Suprapubic skin (tissue), 4 donors: ENCODE measurements around the gene CPEB4. TPM values are rescaled to one million over a fixed set of nuclear protein-coding genes. Genes with fewer than 3 reads are reported as not detected.

Experiments
- DNase-seq, 2 donors: peaks; one replicate each; pipeline ENCODE4 v3.0.0-alpha.2; 2019; ENCODE audit warnings: low spot score in 2 of 2
- H3K27ac ChIP-seq: fragments of 200-600 bp; sonication (generic); one replicate; pipeline ENCODE4 v1.5.1; 2019
- H3K27me3 ChIP-seq: fragments of 200-600 bp; sonication (generic); one replicate; pipeline ENCODE4 v1.5.1; 2019
- H3K36me3 ChIP-seq: fragments of 200-600 bp; sonication (generic); one replicate; pipeline ENCODE4 v1.5.1; 2019
- H3K4me1 ChIP-seq: fragments of 200-600 bp; sonication (generic); one replicate; pipeline ENCODE4 v1.5.1; 2019
- H3K4me3 ChIP-seq: fragments of 200-600 bp; sonication (generic); one replicate; pipeline ENCODE4 v1.5.1; 2019; ENCODE audit warnings: mild to moderate bottlenecking
- H3K9me3 ChIP-seq: fragments of 200-600 bp; sonication (generic); one replicate; pipeline ENCODE4 v1.5.1; 2019
- EP300 ChIP-seq: sonication (generic); formaldehyde crosslinking; IDR thresholded peaks from one replicate; pipeline ENCODE4 v1.6.1; 2017; ENCODE audit warnings: antibody characterized with exemption
- POLR2A ChIP-seq, 2 donors: fragments of 450-650 bp; IDR thresholded peaks; one replicate each; pipeline ENCODE4 v1.6.1; 2017; ENCODE audit warnings: antibody characterized with exemption in 2 of 2, mild to moderate bottlenecking in 2 of 2, moderate library complexity in 2 of 2
- POLR2AphosphoS5 ChIP-seq, 3 donors: sonication (generic); formaldehyde crosslinking; IDR thresholded peaks; one replicate each; pipeline ENCODE4 v1.6.1; 2017; ENCODE audit warnings: antibody characterized with exemption in 3 of 3
- WGBS: methylation state at CpG from one replicate; pipeline ENCODE4 v1.1.5; 2018; 5-methylcytosine and 5-hydroxymethylcytosine counted together
- total RNA-seq, 4 donors: library from RNA; depleted of rRNA; stranded (reverse); fragments of >200 nt; gene quantifications; one replicate each; pipeline ENCODE4 v1.1.0, GENCODE V29; 2016
- TF ChIP-seq, protein P1 (sequence below), 2 donors: fragments of 200-600 bp in 1 of 2; fragments of 450-650 bp in 1 of 2; sonication (generic) in 1 of 2; IDR thresholded peaks; one replicate each; pipeline ENCODE4 v1.5.1; 2016 to 2019; ENCODE audit warnings: antibody characterized with exemption in 2 of 2, mild to moderate bottlenecking in 1 of 2, moderate library complexity in 1 of 2

Gene CPEB4
- total RNA-seq, 4 donors from 2014 or later, result 45.2 to 70.7 (median 52.5) TPM

DNA sequence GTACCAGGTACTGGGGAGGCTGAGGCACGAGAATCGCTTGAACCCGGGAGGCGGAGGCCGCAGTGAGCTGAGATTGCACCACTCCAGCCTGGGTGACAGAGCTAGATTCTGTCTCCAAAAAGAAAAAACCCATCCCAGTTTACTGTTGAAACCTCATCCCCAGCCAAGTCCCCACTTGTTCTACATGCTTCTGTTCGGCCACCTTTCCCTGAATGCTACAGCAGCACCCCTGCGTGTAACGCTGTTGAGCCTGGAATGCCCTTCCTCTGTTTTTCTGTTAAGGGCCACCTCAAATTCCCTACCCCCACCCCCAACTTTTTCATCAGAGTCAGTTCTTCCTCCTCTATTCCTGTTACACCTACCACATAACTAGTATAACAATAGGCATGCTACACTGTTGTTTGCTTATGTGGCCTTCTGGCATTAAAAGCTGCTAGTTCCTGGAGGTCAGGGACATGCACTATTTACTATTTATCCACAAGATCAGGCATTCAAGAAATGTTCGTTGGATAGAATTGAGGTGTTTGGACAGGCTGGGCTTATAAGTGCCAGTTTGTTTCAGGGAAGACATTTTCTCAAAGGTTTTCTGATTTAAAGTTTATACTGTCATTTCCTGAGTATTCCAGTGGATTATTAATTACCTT, 53.7 kb downstream of the CPEB4 start:
- no peak for DNase-seq
- peak overlapping the region; percentile 5 for H3K27ac ChIP-seq
- TF ChIP-seq POLR2A (IDR thresholded peaks at IDR 0.05) (no peak), EP300 (no peak), POLR2AphosphoS5 (IDR thresholded peaks at IDR 0.05) (no peak)
- TF ChIP-seq, protein P1, sequence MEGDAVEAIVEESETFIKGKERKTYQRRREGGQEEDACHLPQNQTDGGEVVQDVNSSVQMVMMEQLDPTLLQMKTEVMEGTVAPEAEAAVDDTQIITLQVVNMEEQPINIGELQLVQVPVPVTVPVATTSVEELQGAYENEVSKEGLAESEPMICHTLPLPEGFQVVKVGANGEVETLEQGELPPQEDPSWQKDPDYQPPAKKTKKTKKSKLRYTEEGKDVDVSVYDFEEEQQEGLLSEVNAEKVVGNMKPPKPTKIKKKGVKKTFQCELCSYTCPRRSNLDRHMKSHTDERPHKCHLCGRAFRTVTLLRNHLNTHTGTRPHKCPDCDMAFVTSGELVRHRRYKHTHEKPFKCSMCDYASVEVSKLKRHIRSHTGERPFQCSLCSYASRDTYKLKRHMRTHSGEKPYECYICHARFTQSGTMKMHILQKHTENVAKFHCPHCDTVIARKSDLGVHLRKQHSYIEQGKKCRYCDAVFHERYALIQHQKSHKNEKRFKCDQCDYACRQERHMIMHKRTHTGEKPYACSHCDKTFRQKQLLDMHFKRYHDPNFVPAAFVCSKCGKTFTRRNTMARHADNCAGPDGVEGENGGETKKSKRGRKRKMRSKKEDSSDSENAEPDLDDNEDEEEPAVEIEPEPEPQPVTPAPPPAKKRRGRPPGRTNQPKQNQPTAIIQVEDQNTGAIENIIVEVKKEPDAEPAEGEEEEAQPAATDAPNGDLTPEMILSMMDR (IDR thresholded peaks at IDR 0.05), result no peak
- H3K27me3 ChIP-seq, result no peaks in the 10 kb centered on the region
- no peak overlapping the region for H3K4me3 ChIP-seq
- 81% methylated on average over 9 of the region's 9 CpGs for WGBS
- peaks cover 12% of the 10 kb centered on the region for H3K4me1 ChIP-seq
- H3K9me3 ChIP-seq, result no peaks in the 10 kb centered on the region
- H3K36me3 ChIP-seq, result peaks cover 21% of the 10 kb centered on the region

DNA sequence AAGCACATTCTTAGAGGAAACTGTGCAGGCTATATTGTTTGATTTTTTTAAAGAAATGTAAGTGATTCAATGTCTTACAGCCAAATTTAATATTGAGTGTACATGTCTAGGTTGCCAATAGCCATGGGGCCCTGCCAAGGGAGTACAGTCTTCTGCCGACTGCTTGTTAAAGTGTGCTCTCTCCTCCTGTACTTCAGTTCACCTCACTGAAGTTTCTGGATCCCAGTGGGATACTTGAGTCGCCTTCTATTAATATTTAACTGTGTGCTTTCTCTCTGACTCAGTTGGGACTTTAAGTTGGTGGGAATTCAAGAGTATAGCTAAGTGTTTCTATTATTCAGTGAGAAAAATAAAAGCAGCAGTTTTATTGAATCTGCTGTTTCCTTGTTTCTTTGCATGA, 56.4 kb downstream of the CPEB4 start:
- 73% methylated on average over 2 of the region's 2 CpGs for WGBS
- H3K36me3 ChIP-seq, result peaks cover 44% of the 10 kb centered on the region
- DNase-seq, result no peak
- no peak overlapping the region for H3K4me3 ChIP-seq
- no peak overlapping the region for H3K27ac ChIP-seq
- H3K9me3 ChIP-seq, result no peaks in the 10 kb centered on the region
- no peaks in the 10 kb centered on the region for H3K27me3 ChIP-seq
- H3K4me1 ChIP-seq, result peaks cover 12% of the 10 kb centered on the region
- TF ChIP-seq POLR2A (IDR thresholded peaks at IDR 0.05), result no peak
- TF ChIP-seq POLR2AphosphoS5 (IDR thresholded peaks at IDR 0.05), result no peak
- TF ChIP-seq EP300, result no peak
- TF ChIP-seq, protein P1 (IDR thresholded peaks at IDR 0.05), result no peak

DNA sequence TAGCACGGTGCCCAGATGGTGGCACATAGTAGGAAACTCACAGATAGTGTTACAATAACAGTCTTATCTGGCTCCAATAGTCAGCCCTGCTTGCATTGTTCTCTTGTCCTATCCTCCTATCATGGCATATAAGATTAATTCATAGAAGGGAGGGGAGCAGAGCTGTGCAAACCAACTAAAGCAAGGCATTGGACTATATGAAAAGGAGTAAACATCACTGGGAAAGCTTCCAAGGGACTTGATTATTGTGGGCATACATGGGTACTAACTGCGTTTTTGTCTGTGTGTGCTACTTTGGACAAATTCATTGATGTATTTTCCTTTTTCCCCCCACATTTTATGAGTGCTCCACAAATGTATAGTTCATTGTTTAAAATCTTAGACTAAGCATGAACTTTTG, 57.0 kb downstream of the CPEB4 start:
- TF ChIP-seq POLR2AphosphoS5 (IDR thresholded peaks at IDR 0.05) (no peak), POLR2A (IDR thresholded peaks at IDR 0.05) (no peak), EP300 (no peak)
- TF ChIP-seq, protein P1 (IDR thresholded peaks at IDR 0.05), result no peak

DNA sequence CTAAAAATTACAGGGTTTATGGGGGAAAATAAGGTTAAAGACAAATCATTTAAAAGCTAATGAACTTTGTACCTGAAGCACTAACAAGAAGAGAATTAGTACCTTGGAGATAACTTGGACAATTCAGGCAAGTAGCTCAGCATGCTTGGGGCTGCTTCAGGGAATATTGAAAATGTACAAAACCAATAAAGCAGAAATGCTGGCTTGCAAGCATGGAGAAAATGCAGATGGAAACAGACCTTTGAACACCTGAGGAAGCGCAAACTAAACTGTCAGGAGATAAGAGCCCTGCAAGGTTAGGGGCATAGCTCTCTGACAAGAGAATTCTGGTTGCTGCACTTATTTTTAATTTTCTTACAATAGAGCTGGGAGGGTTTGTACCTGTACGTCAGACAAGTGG, 58.2 kb downstream of the CPEB4 start:
- Histone ChIP-seq H3K27ac (no peak overlapping the region), H3K27me3 (no peaks in the 10 kb centered on the region), H3K36me3 (peaks cover 62% of the 10 kb centered on the region), H3K4me1 (peaks cover 12% of the 10 kb centered on the region), H3K9me3 (no peaks in the 10 kb centered on the region), H3K4me3 (no peak overlapping the region)
- WGBS, result 98% methylated on average over 2 of the region's 2 CpGs
- TF ChIP-seq POLR2AphosphoS5 (IDR thresholded peaks at IDR 0.05) (no peak), EP300 (no peak), POLR2A (IDR thresholded peaks at IDR 0.05) (no peak)
- TF ChIP-seq, protein P1 (IDR thresholded peaks at IDR 0.05), result no peak
- DNase-seq, result no peak

More for the DNA sequence above, 57.0 kb downstream of the CPEB4 start:
- Histone ChIP-seq H3K4me1 (peaks cover 12% of the 10 kb centered on the region), H3K27me3 (no peaks in the 10 kb centered on the region), H3K4me3 (no peak overlapping the region), H3K27ac (no peak overlapping the region), H3K36me3 (peaks cover 51% of the 10 kb centered on the region), H3K9me3 (no peaks in the 10 kb centered on the region)
- WGBS, result 96% methylated on average over 2 of the region's 2 CpGs
- DNase-seq, result no peak

DNA sequence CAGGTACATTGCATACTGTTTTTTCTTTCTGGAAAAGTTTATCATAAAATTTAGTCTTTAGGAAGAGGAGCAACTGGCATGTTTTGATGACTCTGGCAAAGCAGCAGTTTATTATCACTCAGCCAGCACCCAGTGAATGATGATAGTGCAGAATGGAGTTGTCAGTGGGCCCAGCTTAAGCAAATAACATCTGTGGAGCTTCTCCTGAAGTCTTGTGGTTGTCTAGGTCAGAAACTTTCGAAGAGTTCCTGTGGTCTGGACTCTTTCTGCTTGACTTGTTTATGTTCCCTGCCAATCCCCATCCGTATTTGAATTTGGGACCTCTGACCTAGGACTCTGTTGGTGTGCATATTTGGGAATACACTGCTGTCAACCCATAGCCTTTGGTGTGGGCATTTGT, 62.7 kb downstream of the CPEB4 start:
- H3K36me3 ChIP-seq, result peaks cover 97% of the 10 kb centered on the region
- no peaks in the 10 kb centered on the region for H3K9me3 ChIP-seq
- H3K27ac ChIP-seq, result no peak overlapping the region
- H3K4me3 ChIP-seq, result no peak overlapping the region
- H3K27me3 ChIP-seq, result no peaks in the 10 kb centered on the region
- TF ChIP-seq POLR2A (IDR thresholded peaks at IDR 0.05) (no peak), POLR2AphosphoS5 (IDR thresholded peaks at IDR 0.05) (no peak), EP300 (no peak)
- TF ChIP-seq, protein P1 (IDR thresholded peaks at IDR 0.05), result no peak
- WGBS, result 96% methylated on average over 2 of the region's 2 CpGs
- no peak for DNase-seq
- no peaks in the 10 kb centered on the region for H3K4me1 ChIP-seq
